K562 (cell line): Measurements from ENCODE around the gene H2BK1. TPM values are rescaled to one million over a fixed set of nuclear protein-coding genes. Genes with fewer than 3 reads are reported as not detected.

ENCODE experiments used
- ATAC-seq: fragments of 200-7000 bp; cut with Tn5 transposase; 3 replicates; pipeline ENCODE4 v1.9.1; 2020; ENCODE audit warnings: moderate library complexity
- BruUV-seq: library from RNA; stranded (reverse); fragments of 400-500 nt; replicated peaks from 2 replicates; lab custom pipeline; 2021; lab: Mats Ljungman, UMichigan
- CTCF ChIA-PET: fragments of 300-600 bp; formaldehyde crosslinking; extraction: SDS; loops from one replicate; lab custom pipeline; 2021; ENCODE audit warnings: low intra/inter-chr PET ratio; lab: Yijun Ruan, JAX
- POLR2A ChIA-PET: fragments of 300-600, 350-650 bp; sonication (Branson Sonifier 250); formaldehyde crosslinking; extraction: SDS; loops from one replicate; lab custom pipeline; 2021; ENCODE audit warnings: antibody characterized with exemption, inconsistent platforms; lab: Yijun Ruan, JAX
- DNase-seq, 4 experiments: peaks; one replicate each; pipeline versions ENCODE4 v3.0.0 to v3.0.0-alpha.2; 2011 to 2018; ENCODE audit warnings: low spot score in 3 of 4, mixed read lengths in 3 of 4; ENCODE audit errors: extremely low read depth in 1 of 4
- FAIRE-seq: peaks from 2 replicates; lab custom pipeline; 2011; peaks lifted over from hg19 to GRCh38; lab: Jason Lieb, UNC
- H2AFZ ChIP-seq: 2 replicates; pipeline ENCODE4 v1.6.0; 2011; ENCODE audit warnings: low read depth, low read length, control low read depth, inconsistent platforms
- H3K27ac ChIP-seq: fragments of 200-600 bp; 3 replicates; pipeline ENCODE4 v1.8.0; 2011; ENCODE audit warnings: low read depth, mild to moderate bottlenecking, control low read depth, inconsistent platforms, low read length, moderate library complexity, mixed read lengths; ENCODE audit errors: extremely low read depth
- H3K27me3 ChIP-seq, 2 experiments: fragments of 300-600 bp in 1 of 2; 2 replicates in 1 of 2; 3 replicates in 1 of 2; pipeline versions ENCODE4 v1.6.0 to v1.8.0; 2011; ENCODE audit warnings: inconsistent platforms in 2 of 2, low read length in 2 of 2, mild to moderate bottlenecking in 1 of 2, mixed read lengths in 1 of 2, moderate library complexity in 1 of 2; ENCODE audit not compliant: control insufficient read depth in 2 of 2, insufficient read depth in 2 of 2
- H3K36me3 ChIP-seq: fragments of 300-600 bp; 3 replicates; pipeline ENCODE4 v1.8.0; 2011; ENCODE audit warnings: mild to moderate bottlenecking, low read length, inconsistent platforms; ENCODE audit not compliant: control insufficient read depth, insufficient read depth
- H3K4me1 ChIP-seq, 2 experiments: fragments of 200-600 bp in 1 of 2; replicated peaks in 1 of 2; 2 replicates in 1 of 2; 3 replicates in 1 of 2; pipeline versions ENCODE4 v1.5.1 to v1.8.0; 2011; ENCODE audit warnings: inconsistent platforms in 2 of 2, low read length in 2 of 2, mild to moderate bottlenecking in 1 of 2, mixed read lengths in 1 of 2, moderate library complexity in 1 of 2; ENCODE audit not compliant: control insufficient read depth in 2 of 2, insufficient read depth in 2 of 2
- H3K4me2 ChIP-seq: 2 replicates; pipeline ENCODE4 v1.6.1; 2011; ENCODE audit warnings: low read length, control low read depth, inconsistent platforms, mixed read lengths; ENCODE audit not compliant: insufficient read depth
- H3K4me3 ChIP-seq: fragments of 200-600 bp; sonication (generic), shearing (Covaris generic); 2 replicates; pipeline ENCODE4 v1.5.1; 2016; ENCODE audit warnings: control low read depth, inconsistent platforms
- H3K79me2 ChIP-seq: fragments of 200-600 bp; 3 replicates; pipeline ENCODE4 v1.8.0; 2011; ENCODE audit warnings: low read length, inconsistent platforms; ENCODE audit not compliant: control insufficient read depth, insufficient read depth
- H3K9ac ChIP-seq, 2 experiments: 2 replicates each; pipeline versions ENCODE4 v1.6.0 to v1.6.1; 2011; ENCODE audit warnings: low read depth in 2 of 2, low read length in 2 of 2, control low read depth in 1 of 2, inconsistent platforms in 1 of 2, mild to moderate bottlenecking in 1 of 2, mixed read lengths in 1 of 2; ENCODE audit not compliant: insufficient read depth in 1 of 2
- H3K9me1 ChIP-seq: one replicate; pipeline ENCODE4 v1.6.0; 2011; ENCODE audit warnings: inconsistent platforms, mild to moderate bottlenecking, low read length, moderate library complexity; ENCODE audit not compliant: control insufficient read depth, insufficient read depth
- H3K9me3 ChIP-seq: replicated peaks from 2 replicates; pipeline ENCODE4 v1.5.1; 2011; ENCODE audit warnings: low read depth, low read length, inconsistent platforms; ENCODE audit not compliant: control insufficient read depth, insufficient read depth
- H4K20me1 ChIP-seq: replicated peaks from 2 replicates; pipeline ENCODE4 v1.6.1; 2011; ENCODE audit warnings: low read length, inconsistent platforms, mixed read lengths; ENCODE audit not compliant: control insufficient read depth, insufficient read depth
- BCL6 ChIP-seq: fragments of 250-450 bp; sonication (Bioruptor Pico); IDR thresholded peaks from 2 replicates; pipeline ENCODE4 v1.4.0; 2020
- CBX1 ChIP-seq: sonication (generic); IDR thresholded peaks from 2 replicates; pipeline ENCODE4 v1.6.1; 2016; ENCODE audit warnings: antibody characterized with exemption, low read depth, mild to moderate bottlenecking
- HEY1 ChIP-seq: fragments of 250-450 bp; sonication (Bioruptor Pico); IDR thresholded peaks from 2 replicates; pipeline ENCODE4 v1.5.0; 2020; ENCODE audit warnings: mild to moderate bottlenecking, moderate library complexity, borderline replicate concordance
- NR2C1 ChIP-seq, 2 experiments: fragments of 450-650 bp; IDR thresholded peaks; 2 replicates each; pipeline ENCODE4 v1.6.1; 2017; ENCODE audit warnings: mild to moderate bottlenecking in 2 of 2, antibody characterized with exemption in 1 of 2, inconsistent platforms in 1 of 2, missing compliant biosample characterization in 1 of 2, missing genetic modification characterization in 1 of 2
- POLR3G ChIP-seq: IDR thresholded peaks from 2 replicates; pipeline ENCODE4 v1.6.1; 2011; ENCODE audit not compliant: insufficient read length, insufficient replicate concordance; ENCODE audit errors: extremely low read depth
- WGBS: fragments of 100-300 bp; shearing (Covaris generic); methylation state at CpG from one replicate; pipeline ENCODE4 v1.1.6; 2016; ENCODE audit warnings: low coverage, mixed read lengths; ENCODE audit not compliant: insufficient coverage; ENCODE audit errors: missing lambda C conversion rate; 5-methylcytosine and 5-hydroxymethylcytosine counted together
- in situ Hi-C: fragments of 300-500 bp; cut with MboI; formaldehyde crosslinking; loops from 4 replicates; pipeline ENCODE4 v1.15.0; 2018; ENCODE audit warnings: inconsistent platforms, mixed read lengths
- intact Hi-C: fragments of 100-400 bp; cut with micrococcal nuclease; formaldehyde crosslinking; loops from 2 replicates; pipeline ENCODE4 v1.14.2; 2022
- polyA plus RNA-seq, 8 experiments: library from polyadenylated mRNA; depleted of rRNA in 4 of 8; stranded (reverse) in 5 of 8; unstranded in 3 of 8; fragments of >200 nt; fragmentation: Nextera tagmentation in 2 of 8; fragmentation: Illumina TruSeq in 1 of 8; extraction: Ambion mirVana in 2 of 8; extraction: Trizol in 1 of 8; gene quantifications; 2 replicates each; pipeline versions ENCODE4 v1.2.1 to v1.2.3, GENCODE V29; 2011 to 2014; ENCODE audit warnings: inconsistent platforms in 1 of 8, missing spikeins in 1 of 8
- total RNA-seq, 7 experiments: library from RNA; depleted of rRNA in 6 of 7; stranded (reverse); fragments of >200 nt in 6 of 7; fragmentation: Illumina TruSeq in 2 of 7; extraction: Trizol in 2 of 7; gene quantifications; 2 replicates each; pipeline versions ENCODE4 v1.2.1 to v1.2.3, GENCODE V29; 2011 to 2021; ENCODE audit warnings: low replicate concordance in 1 of 7
- TF ChIP-seq, protein P1 (sequence below): fragments of 250-450 bp; sonication (Bioruptor Pico); IDR thresholded peaks from 2 replicates; pipeline ENCODE4 v1.4.0; 2020
- TF ChIP-seq, protein P2 (sequence below): sonication (generic); formaldehyde crosslinking; IDR thresholded peaks from 2 replicates; pipeline ENCODE4 v1.8.1; 2022; ENCODE audit warnings: missing genetic modification reagents
- TF ChIP-seq, protein P3 (sequence below): fragments of 200-800 bp; sonication (Bioruptor generic); IDR thresholded peaks from 2 replicates; pipeline ENCODE4 v1.6.1; 2017; ENCODE audit warnings: missing genetic modification characterization, missing compliant biosample characterization

H2BK1 gene
- total and polyA plus RNA-seq, 9 of the 15 experiments (the other 6 are each of a cell fraction or from before 2014, with no cell fraction given): not detected

DNA sequence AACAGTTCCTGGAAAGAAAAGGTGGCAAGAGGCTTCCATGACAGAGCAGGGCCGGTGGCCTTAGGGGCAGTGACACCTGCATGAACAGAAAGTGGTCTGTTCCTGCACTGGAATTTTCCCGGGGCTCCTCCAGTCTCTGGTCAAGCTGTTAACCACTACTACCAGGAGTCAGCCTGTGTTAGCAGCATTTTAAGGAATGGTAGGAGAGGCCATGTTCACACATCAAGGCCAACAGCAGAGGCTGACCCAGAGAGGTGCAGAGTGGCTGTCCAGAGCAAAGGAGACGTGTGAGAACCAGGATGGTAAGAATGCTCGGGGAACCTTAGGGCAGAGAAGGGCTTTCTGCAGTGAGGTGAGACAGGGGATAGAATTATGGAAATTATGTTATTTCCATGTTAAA, 8.5 kb downstream of the H2BK1 start:
- Histone ChIP-seq H4K20me1 (peaks cover 19% of the 10 kb centered on the region), H3K27ac (no peak overlapping the region), H3K27me3 (peaks cover 85 to 89% of the 10 kb centered on the region in 2 experiments; a peak in 4 of 5 replicates), H2AFZ (no peak overlapping the region), H3K4me2 (no peak overlapping the region), H3K9me3 (no peaks in the 10 kb centered on the region), H3K9me1 (no peaks in the 10 kb centered on the region), H3K9ac (no peak overlapping the region), H3K4me1 (peaks cover 3 to 17% of the 10 kb centered on the region in 2 experiments), H3K4me3 (no peak overlapping the region), H3K36me3 (no peaks in the 10 kb centered on the region), H3K79me2 (no peaks in the 10 kb centered on the region)
- DNase-seq (no peak), FAIRE-seq (no peak), ATAC-seq (no peak)
- WGBS: 1% methylated on average over 4 of the region's 4 CpGs
- TF ChIP-seq, protein P1, sequence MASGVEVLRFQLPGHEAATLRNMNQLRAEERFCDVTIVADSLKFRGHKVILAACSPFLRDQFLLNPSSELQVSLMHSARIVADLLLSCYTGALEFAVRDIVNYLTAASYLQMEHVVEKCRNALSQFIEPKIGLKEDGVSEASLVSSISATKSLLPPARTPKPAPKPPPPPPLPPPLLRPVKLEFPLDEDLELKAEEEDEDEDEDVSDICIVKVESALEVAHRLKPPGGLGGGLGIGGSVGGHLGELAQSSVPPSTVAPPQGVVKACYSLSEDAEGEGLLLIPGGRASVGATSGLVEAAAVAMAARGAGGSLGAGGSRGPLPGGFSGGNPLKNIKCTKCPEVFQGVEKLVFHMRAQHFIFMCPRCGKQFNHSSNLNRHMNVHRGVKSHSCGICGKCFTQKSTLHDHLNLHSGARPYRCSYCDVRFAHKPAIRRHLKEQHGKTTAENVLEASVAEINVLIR (CRISPR knock-in tag): no peak
- TF ChIP-seq POLR3G: no peak
- TF ChIP-seq CBX1: no peak
- no peak for TF ChIP-seq BCL6 (CRISPR knock-in tag)
- TF ChIP-seq, protein P2, sequence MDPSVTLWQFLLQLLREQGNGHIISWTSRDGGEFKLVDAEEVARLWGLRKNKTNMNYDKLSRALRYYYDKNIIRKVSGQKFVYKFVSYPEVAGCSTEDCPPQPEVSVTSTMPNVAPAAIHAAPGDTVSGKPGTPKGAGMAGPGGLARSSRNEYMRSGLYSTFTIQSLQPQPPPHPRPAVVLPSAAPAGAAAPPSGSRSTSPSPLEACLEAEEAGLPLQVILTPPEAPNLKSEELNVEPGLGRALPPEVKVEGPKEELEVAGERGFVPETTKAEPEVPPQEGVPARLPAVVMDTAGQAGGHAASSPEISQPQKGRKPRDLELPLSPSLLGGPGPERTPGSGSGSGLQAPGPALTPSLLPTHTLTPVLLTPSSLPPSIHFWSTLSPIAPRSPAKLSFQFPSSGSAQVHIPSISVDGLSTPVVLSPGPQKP (CRISPR knock-in tag): no peak
- no peak for TF ChIP-seq NR2C1 (IDR thresholded peaks at IDR 0.05)
- TF ChIP-seq NR2C1 (tag; IDR thresholded peaks at IDR 0.05): no peak
- TF ChIP-seq, protein P3, sequence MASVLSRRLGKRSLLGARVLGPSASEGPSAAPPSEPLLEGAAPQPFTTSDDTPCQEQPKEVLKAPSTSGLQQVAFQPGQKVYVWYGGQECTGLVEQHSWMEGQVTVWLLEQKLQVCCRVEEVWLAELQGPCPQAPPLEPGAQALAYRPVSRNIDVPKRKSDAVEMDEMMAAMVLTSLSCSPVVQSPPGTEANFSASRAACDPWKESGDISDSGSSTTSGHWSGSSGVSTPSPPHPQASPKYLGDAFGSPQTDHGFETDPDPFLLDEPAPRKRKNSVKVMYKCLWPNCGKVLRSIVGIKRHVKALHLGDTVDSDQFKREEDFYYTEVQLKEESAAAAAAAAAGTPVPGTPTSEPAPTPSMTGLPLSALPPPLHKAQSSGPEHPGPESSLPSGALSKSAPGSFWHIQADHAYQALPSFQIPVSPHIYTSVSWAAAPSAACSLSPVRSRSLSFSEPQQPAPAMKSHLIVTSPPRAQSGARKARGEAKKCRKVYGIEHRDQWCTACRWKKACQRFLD (CRISPR knock-in tag): no peak
- TF ChIP-seq HEY1 (CRISPR knock-in tag): no peak
- POLR2A ChIA-PET: no interaction called here
- in situ Hi-C loops (no loop called here), intact Hi-C loops (no loop called here)
- BruUV-seq: no TSS peak
- CTCF ChIA-PET: no interaction called here
